ENCODE data around the gene PSMD4.

The PSMD4 gene

GRCh38 chr1:151222130-151222529 is 32.4 kb upstream of the PSMD4 start:
- peaks cover 11% of the 10 kb centered on the region; the same call in 1 of the 2 replicates for H3K36me3 ChIP-seq (ENCODE audit: insufficient read depth, low read length)
- H3K4me2 ChIP-seq (ENCODE audit: low read depth, low read length, poor library complexity, severe bottlenecking) = no peak overlapping the region
- H3K4me3 ChIP-seq (ENCODE audit: low read length, poor library complexity, severe bottlenecking) = no peak overlapping the region
- H3K27me3 ChIP-seq (ENCODE audit: insufficient read depth, low read length, poor library complexity, severe bottlenecking) = no peaks in the 10 kb centered on the region
- no peaks in the 10 kb centered on the region for H3K9me2 ChIP-seq (replicated peaks; ENCODE audit: low read depth, low read length)
- H3K79me2 ChIP-seq (ENCODE audit: insufficient read depth, low read length) = peaks cover 56% of the 10 kb centered on the region
- H4K20me1 ChIP-seq (ENCODE audit: insufficient read depth, low read length, poor library complexity, severe bottlenecking) = peaks cover 21% of the 10 kb centered on the region
- H3K9me3 ChIP-seq (ENCODE audit: insufficient read depth, low read depth, low read length) = no peaks in the 10 kb centered on the region
- no peak overlapping the region for H2AFZ ChIP-seq (ENCODE audit: low read length)
- no peaks in the 10 kb centered on the region for H3K4me1 ChIP-seq (ENCODE audit: insufficient read depth, low read length, poor library complexity, severe bottlenecking)
- TF ChIP-seq CTCF (conservative IDR thresholded peaks at IDR 0.05; ENCODE audit: low read length) = no peak
- no peak for TF ChIP-seq EZH2phosphoT487 (IDR thresholded peaks at IDR 0.05; ENCODE audit: borderline replicate concordance)
- no peak overlapping the region for H3K9ac ChIP-seq (ENCODE audit: low read depth, low read length, poor library complexity, severe bottlenecking)
- no peaks in the 10 kb centered on the region; the same call in 1 of the 2 replicates for H3F3A ChIP-seq (ENCODE audit: low read depth)

GRCh38 chr1:151235235-151235634 is 19.3 kb upstream of the PSMD4 start:
- Histone ChIP-seq H3K4me3 (ENCODE audit: low read length, poor library complexity, severe bottlenecking) (no peak overlapping the region), H3F3A (ENCODE audit: low read depth) (no peaks in the 10 kb centered on the region), H3K9me3 (ENCODE audit: insufficient read depth, low read depth, low read length) (no peaks in the 10 kb centered on the region), H3K36me3 (ENCODE audit: insufficient read depth, low read length) (peaks cover 97% of the 10 kb centered on the region), H3K79me2 (ENCODE audit: insufficient read depth, low read length) (no peaks in the 10 kb centered on the region), H3K4me1 (ENCODE audit: insufficient read depth, low read length, poor library complexity, severe bottlenecking) (no peaks in the 10 kb centered on the region), H4K20me1 (ENCODE audit: insufficient read depth, low read length, poor library complexity, severe bottlenecking) (no peaks in the 10 kb centered on the region), H3K4me2 (ENCODE audit: low read depth, low read length, poor library complexity, severe bottlenecking) (no peak overlapping the region), H3K9ac (ENCODE audit: low read depth, low read length, poor library complexity, severe bottlenecking) (no peak overlapping the region), H2AFZ (ENCODE audit: low read length) (no peak overlapping the region), H3K27me3 (ENCODE audit: insufficient read depth, low read length, poor library complexity, severe bottlenecking) (no peaks in the 10 kb centered on the region), H3K9me2 (replicated peaks; ENCODE audit: low read depth, low read length) (no peaks in the 10 kb centered on the region)
- no peak for TF ChIP-seq EZH2phosphoT487 (IDR thresholded peaks at IDR 0.05; ENCODE audit: borderline replicate concordance)
- TF ChIP-seq CTCF (conservative IDR thresholded peaks at IDR 0.05; ENCODE audit: low read length) = no peak

- H2AFZ ChIP-seq (ENCODE audit: low read length) = no peak overlapping the region
- no peak overlapping the region for H3K4me3 ChIP-seq (ENCODE audit: low read length, poor library complexity, severe bottlenecking)
- no peaks in the 10 kb centered on the region for H3K79me2 ChIP-seq (ENCODE audit: insufficient read depth, low read length)
- H3K36me3 ChIP-seq (ENCODE audit: insufficient read depth, low read length) = peaks cover 97% of the 10 kb centered on the region
- TF ChIP-seq EZH2phosphoT487 (IDR thresholded peaks at IDR 0.05; ENCODE audit: borderline replicate concordance) (no peak), CTCF (conservative IDR thresholded peaks at IDR 0.05; ENCODE audit: low read length) (no peak)
- no peaks in the 10 kb centered on the region for H3F3A ChIP-seq (ENCODE audit: low read depth)
- no peak overlapping the region for H3K4me2 ChIP-seq (ENCODE audit: low read depth, low read length, poor library complexity, severe bottlenecking)
- no peaks in the 10 kb centered on the region for H3K9me3 ChIP-seq (ENCODE audit: insufficient read depth, low read depth, low read length)
- H3K4me1 ChIP-seq (ENCODE audit: insufficient read depth, low read length, poor library complexity, severe bottlenecking) = no peaks in the 10 kb centered on the region
- no peaks in the 10 kb centered on the region for H4K20me1 ChIP-seq (ENCODE audit: insufficient read depth, low read length, poor library complexity, severe bottlenecking)
- no peak overlapping the region for H3K9ac ChIP-seq (ENCODE audit: low read depth, low read length, poor library complexity, severe bottlenecking)
- no peaks in the 10 kb centered on the region for H3K9me2 ChIP-seq (replicated peaks; ENCODE audit: low read depth, low read length)
- no peaks in the 10 kb centered on the region for H3K27me3 ChIP-seq (ENCODE audit: insufficient read depth, low read length, poor library complexity, severe bottlenecking)
Measured at GRCh38 chr1:151237678-151238466, 16.7 kb upstream of the PSMD4 start.

All from Loucy (cell line).